ENCODE measurements around the gene NF1. TPM values are rescaled to one million over a fixed set of nuclear protein-coding genes. Genes with fewer than 3 reads are reported as not detected.

NF1 gene
- polyA plus RNA-seq, 3 donors: 1.2 to 7.4 (median 2.1) TPM

DNA sequence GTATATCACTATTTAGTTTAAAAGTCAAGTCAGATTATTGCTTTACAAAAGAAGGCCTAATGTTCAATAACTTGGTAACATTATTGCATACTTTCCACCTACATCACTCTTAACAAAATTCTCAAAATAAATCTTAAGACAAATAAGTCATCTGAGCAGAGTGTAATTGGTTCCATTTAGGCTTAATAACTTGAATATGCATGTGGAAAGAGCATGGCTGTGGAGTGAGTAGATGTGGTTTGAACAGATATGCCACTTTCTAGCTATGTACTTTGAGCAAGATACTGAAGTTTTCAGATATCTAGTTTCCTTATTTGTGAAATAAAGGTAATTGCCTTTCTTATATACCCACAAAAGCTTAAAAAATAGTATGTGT, 233.4 kb downstream of the NF1 start:
- H3K27me3 ChIP-seq (ENCODE audit: control insufficient read depth in 2 of 2, insufficient read depth in 2 of 2, low read length in 2 of 2): no peaks in the 10 kb centered on the region
- H3K27ac ChIP-seq (ENCODE audit: low read depth in 1 of 2, low read length in 2 of 2): no peak overlapping the region
- DNase-seq: no peak
- no peak overlapping the region for H3K9ac ChIP-seq (ENCODE audit: insufficient read depth, low read length, poor library complexity, severe bottlenecking)
- intact Hi-C loops (cut with micrococcal nuclease): loop anchor here in 1 of 2 donors (10.0 kb wide), 1 partner anchor 53 kb away; no protein-coding TSS in a partner anchor
- H3K4me3 Mint-ChIP-seq: no peak overlapping the region
- no peak overlapping the region for H2AFZ ChIP-seq (ENCODE audit: insufficient read depth, low read depth, low read length, poor library complexity, severe bottlenecking)
- H4K20me1 ChIP-seq (ENCODE audit: insufficient read depth, low read length): no peaks in the 10 kb centered on the region
- H3K36me3 Mint-ChIP-seq: peaks cover 24 to 29% of the 10 kb centered on the region in 2 donors
- no peaks in the 10 kb centered on the region for H3K27me3 Mint-ChIP-seq (ENCODE audit: low read depth in 3 of 3)
- peaks cover 0 to 18% of the 10 kb centered on the region in 2 donors for H3K36me3 ChIP-seq (replicated peaks in 1 of 2; ENCODE audit: control insufficient read depth in 1 of 2, insufficient read depth in 2 of 2, low read length in 2 of 2)
- TF ChIP-seq, protein P1, sequence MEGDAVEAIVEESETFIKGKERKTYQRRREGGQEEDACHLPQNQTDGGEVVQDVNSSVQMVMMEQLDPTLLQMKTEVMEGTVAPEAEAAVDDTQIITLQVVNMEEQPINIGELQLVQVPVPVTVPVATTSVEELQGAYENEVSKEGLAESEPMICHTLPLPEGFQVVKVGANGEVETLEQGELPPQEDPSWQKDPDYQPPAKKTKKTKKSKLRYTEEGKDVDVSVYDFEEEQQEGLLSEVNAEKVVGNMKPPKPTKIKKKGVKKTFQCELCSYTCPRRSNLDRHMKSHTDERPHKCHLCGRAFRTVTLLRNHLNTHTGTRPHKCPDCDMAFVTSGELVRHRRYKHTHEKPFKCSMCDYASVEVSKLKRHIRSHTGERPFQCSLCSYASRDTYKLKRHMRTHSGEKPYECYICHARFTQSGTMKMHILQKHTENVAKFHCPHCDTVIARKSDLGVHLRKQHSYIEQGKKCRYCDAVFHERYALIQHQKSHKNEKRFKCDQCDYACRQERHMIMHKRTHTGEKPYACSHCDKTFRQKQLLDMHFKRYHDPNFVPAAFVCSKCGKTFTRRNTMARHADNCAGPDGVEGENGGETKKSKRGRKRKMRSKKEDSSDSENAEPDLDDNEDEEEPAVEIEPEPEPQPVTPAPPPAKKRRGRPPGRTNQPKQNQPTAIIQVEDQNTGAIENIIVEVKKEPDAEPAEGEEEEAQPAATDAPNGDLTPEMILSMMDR (IDR thresholded peaks at IDR 0.05): no peak
- peaks cover 4% of the 10 kb centered on the region for H3K79me2 ChIP-seq (ENCODE audit: insufficient read depth, low read length)
- no peaks in the 10 kb centered on the region for H3K9me3 ChIP-seq (replicated peaks in 1 of 2; ENCODE audit: control insufficient read depth in 1 of 2, insufficient read depth in 1 of 2, low read length in 2 of 2)
- H3K4me1 Mint-ChIP-seq: no peaks in the 10 kb centered on the region
- peaks cover 0 to 2% (median 0%) of the 10 kb centered on the region in 7 donors for H3K9me3 Mint-ChIP-seq
- H3K4me3 ChIP-seq (replicated peaks in 1 of 3; ENCODE audit: low read depth in 2 of 3, low read length in 3 of 3): no peak overlapping the region
- H3K27ac Mint-ChIP-seq: no peak overlapping the region
- H3K4me1 ChIP-seq (ENCODE audit: control insufficient read depth in 1 of 2, insufficient read depth in 2 of 2, low read length in 2 of 2): no peaks in the 10 kb centered on the region
- H3K4me2 ChIP-seq (replicated peaks; ENCODE audit: extremely low read depth, low read length, poor library complexity, severe bottlenecking): no peak overlapping the region

DNA sequence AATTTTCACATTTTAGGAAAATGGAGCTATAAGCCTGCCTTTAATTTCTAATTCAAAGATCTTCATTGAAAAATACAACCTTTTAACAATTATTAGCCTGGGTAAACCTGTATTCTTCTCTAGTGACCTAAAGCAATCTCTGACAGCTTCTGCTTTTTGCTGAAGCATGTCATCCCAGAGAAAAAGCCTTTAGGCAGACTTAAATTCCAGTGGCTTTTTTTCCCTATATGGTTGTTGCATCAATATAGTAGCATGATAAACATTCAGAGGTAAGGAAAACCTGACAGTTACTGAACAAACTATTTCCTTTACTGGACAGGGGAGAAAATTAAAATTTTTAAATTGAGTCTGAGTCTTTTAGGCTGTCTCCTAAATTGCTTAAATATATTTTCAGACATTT, 234.4 kb downstream of the NF1 start:
- Histone ChIP-seq H3K27me3 (ENCODE audit: control insufficient read depth in 2 of 2, insufficient read depth in 2 of 2, low read length in 2 of 2) (no peaks in the 10 kb centered on the region), H3K4me3 (replicated peaks in 1 of 3; ENCODE audit: low read depth in 2 of 3, low read length in 3 of 3) (no peak overlapping the region), H4K20me1 (ENCODE audit: insufficient read depth, low read length) (no peaks in the 10 kb centered on the region), H3K9ac (ENCODE audit: insufficient read depth, low read length, poor library complexity, severe bottlenecking) (no peak overlapping the region), H3K36me3 (replicated peaks in 1 of 2; ENCODE audit: control insufficient read depth in 1 of 2, insufficient read depth in 2 of 2, low read length in 2 of 2) (peaks cover 0 to 18% of the 10 kb centered on the region in 2 donors), H3K9me3 (replicated peaks in 1 of 2; ENCODE audit: control insufficient read depth in 1 of 2, insufficient read depth in 1 of 2, low read length in 2 of 2) (no peaks in the 10 kb centered on the region), H2AFZ (ENCODE audit: insufficient read depth, low read depth, low read length, poor library complexity, severe bottlenecking) (no peak overlapping the region), H3K4me2 (replicated peaks; ENCODE audit: extremely low read depth, low read length, poor library complexity, severe bottlenecking) (no peak overlapping the region), H3K79me2 (ENCODE audit: insufficient read depth, low read length) (peaks cover 3% of the 10 kb centered on the region), H3K4me1 (ENCODE audit: control insufficient read depth in 1 of 2, insufficient read depth in 2 of 2, low read length in 2 of 2) (no peaks in the 10 kb centered on the region), H3K27ac (ENCODE audit: low read depth in 1 of 2, low read length in 2 of 2) (no peak overlapping the region)
- TF ChIP-seq, protein P1 (IDR thresholded peaks at IDR 0.05): no peak
- intact Hi-C loops (cut with micrococcal nuclease): loop anchor here in 1 of 2 donors (10.0 kb wide), 1 partner anchor 54 kb away; no protein-coding TSS in a partner anchor
- no peak for DNase-seq
- H3K4me3 Mint-ChIP-seq: no peak overlapping the region
- H3K4me1 Mint-ChIP-seq: no peaks in the 10 kb centered on the region
- no peaks in the 10 kb centered on the region for H3K27me3 Mint-ChIP-seq (ENCODE audit: low read depth in 3 of 3)
- peaks cover 24 to 29% of the 10 kb centered on the region in 2 donors for H3K36me3 Mint-ChIP-seq
- H3K9me3 Mint-ChIP-seq: peaks cover 0 to 2% (median 0%) of the 10 kb centered on the region in 7 donors
- no peak overlapping the region for H3K27ac Mint-ChIP-seq
